Hepatocyte (in vitro differentiated cells): ENCODE data around the gene CEP131.

Experiments
- EZH2 ChIP-seq: fragments of 200-600 bp; sonication (generic); IDR thresholded peaks from 2 replicates; pipeline ENCODE4 v1.6.1; 2016; ENCODE audit warnings: antibody characterized with exemption, mild to moderate bottlenecking, borderline replicate concordance
- EZH2phosphoT487 ChIP-seq: fragments of 200-600 bp; sonication (generic); IDR thresholded peaks from one replicate; pipeline ENCODE4 v1.6.1; 2018; ENCODE audit warnings: antibody characterized with exemption, mild to moderate bottlenecking, low read depth, moderate library complexity; ENCODE audit not compliant: unreplicated experiment, severe bottlenecking
- TF ChIP-seq, protein P1 (sequence below): fragments of 200-600 bp; sonication (generic); IDR thresholded peaks from 2 replicates; pipeline ENCODE4 v1.5.1; 2016; ENCODE audit warnings: antibody characterized with exemption, mild to moderate bottlenecking; ENCODE audit not compliant: poor library complexity

DNA sequence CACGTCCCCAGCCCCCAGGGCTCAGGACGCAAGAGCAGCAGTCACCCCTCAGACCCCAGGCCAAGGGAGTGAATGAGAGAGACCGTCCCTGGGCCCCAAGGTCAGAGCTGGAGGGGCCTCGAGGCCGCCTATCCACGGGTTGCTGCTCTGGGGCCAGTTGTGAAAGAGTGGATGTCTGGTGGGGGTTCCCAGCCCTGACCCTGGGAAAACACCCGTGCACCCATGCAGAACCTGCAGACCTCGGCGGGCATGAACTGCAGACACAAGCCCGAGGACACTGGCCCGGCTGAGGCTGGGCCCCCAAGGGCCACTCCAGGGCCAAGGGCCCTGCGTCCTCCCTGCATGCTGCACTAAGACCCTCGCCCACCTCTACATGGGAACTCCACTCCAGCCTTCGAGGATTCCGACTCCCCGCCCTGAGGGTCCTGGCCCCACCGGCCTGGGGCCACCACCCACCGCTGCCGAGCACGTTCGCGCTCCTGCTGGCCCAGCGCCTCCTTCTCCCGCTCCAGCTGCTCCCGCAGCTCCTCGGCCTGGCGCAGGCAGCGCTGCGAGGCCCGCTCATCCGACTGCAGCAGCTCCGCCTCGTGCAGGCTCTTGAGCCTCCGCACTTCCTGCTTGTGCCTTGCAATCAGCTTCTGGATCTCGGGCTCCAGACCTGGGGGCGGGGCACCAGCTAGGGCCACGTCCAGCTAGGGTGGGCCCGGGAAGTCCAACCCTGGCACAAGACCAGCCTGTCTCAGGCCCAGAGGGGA lies 29.1 kb downstream of the CEP131 start:
- TF ChIP-seq, protein P1, sequence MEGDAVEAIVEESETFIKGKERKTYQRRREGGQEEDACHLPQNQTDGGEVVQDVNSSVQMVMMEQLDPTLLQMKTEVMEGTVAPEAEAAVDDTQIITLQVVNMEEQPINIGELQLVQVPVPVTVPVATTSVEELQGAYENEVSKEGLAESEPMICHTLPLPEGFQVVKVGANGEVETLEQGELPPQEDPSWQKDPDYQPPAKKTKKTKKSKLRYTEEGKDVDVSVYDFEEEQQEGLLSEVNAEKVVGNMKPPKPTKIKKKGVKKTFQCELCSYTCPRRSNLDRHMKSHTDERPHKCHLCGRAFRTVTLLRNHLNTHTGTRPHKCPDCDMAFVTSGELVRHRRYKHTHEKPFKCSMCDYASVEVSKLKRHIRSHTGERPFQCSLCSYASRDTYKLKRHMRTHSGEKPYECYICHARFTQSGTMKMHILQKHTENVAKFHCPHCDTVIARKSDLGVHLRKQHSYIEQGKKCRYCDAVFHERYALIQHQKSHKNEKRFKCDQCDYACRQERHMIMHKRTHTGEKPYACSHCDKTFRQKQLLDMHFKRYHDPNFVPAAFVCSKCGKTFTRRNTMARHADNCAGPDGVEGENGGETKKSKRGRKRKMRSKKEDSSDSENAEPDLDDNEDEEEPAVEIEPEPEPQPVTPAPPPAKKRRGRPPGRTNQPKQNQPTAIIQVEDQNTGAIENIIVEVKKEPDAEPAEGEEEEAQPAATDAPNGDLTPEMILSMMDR = no peak
- no peak for TF ChIP-seq EZH2
- TF ChIP-seq EZH2phosphoT487 = no peak
